HuH-7 (cell line): ENCODE data around the gene DMXL1.
"Not testable (repeated sequence)": the region's sequence is repeated elsewhere in the genome, so short reads cannot be mapped to it uniquely, and the experiment has no call there.

ENCODE experiments used
- DNase-seq: peaks from one replicate; pipeline ENCODE4 v3.0.0; 2011; ENCODE audit warnings: low spot score

Gene DMXL1

GRCh38 chr5:119071561-119071995 is 691 bp downstream of the DMXL1 start:
- DNase-seq: no peak

GRCh38 chr5:119072496-119072895 is 1.6 kb downstream of the DMXL1 start:
- no peak for DNase-seq

- DNase-seq: not testable (repeated sequence)
Observed at GRCh38 chr5:119073746-119074337, 3.0 kb downstream of the DMXL1 start.

- DNase-seq: no peak
Observed at GRCh38 chr5:119074419-119074818, 3.5 kb downstream of the DMXL1 start.

- not testable (repeated sequence) for DNase-seq
Observed at GRCh38 chr5:119075269-119075668, 4.4 kb downstream of the DMXL1 start.

- DNase-seq: no peak
Observed at GRCh38 chr5:119076080-119076479, 5.2 kb downstream of the DMXL1 start.

- DNase-seq: no peak
Observed at GRCh38 chr5:119077444-119077843, 6.6 kb downstream of the DMXL1 start.

- no peak for DNase-seq
Observed at GRCh38 chr5:119078071-119078846, 7.4 kb downstream of the DMXL1 start.

GRCh38 chr5:119078861-119079260 is 8.0 kb downstream of the DMXL1 start:
- no peak for DNase-seq

- DNase-seq: no peak
Observed at GRCh38 chr5:119079318-119079921, 8.5 kb downstream of the DMXL1 start.

GRCh38 chr5:119080936-119081335 is 10.0 kb downstream of the DMXL1 start:
- DNase-seq: no peak

GRCh38 chr5:119082691-119083090 is 11.8 kb downstream of the DMXL1 start:
- DNase-seq: no peak

GRCh38 chr5:119083679-119084078 is 12.8 kb downstream of the DMXL1 start:
- no peak for DNase-seq

GRCh38 chr5:119088438-119088837 is 17.6 kb downstream of the DMXL1 start:
- DNase-seq: no peak

- DNase-seq: no peak
Observed at GRCh38 chr5:119095611-119096010, 24.7 kb downstream of the DMXL1 start.

GRCh38 chr5:119105971-119106370 is 35.1 kb downstream of the DMXL1 start:
- no peak for DNase-seq

- no peak for DNase-seq
Observed at GRCh38 chr5:119112151-119112550, 41.3 kb downstream of the DMXL1 start.

GRCh38 chr5:119117237-119117636 is 46.4 kb downstream of the DMXL1 start:
- no peak for DNase-seq

- no peak for DNase-seq
Observed at GRCh38 chr5:119118000-119118399, 47.1 kb downstream of the DMXL1 start.

GRCh38 chr5:119120893-119121292 is 50.0 kb downstream of the DMXL1 start:
- no peak for DNase-seq

GRCh38 chr5:119122474-119122873 is 51.6 kb downstream of the DMXL1 start:
- not testable (repeated sequence) for DNase-seq

GRCh38 chr5:119123280-119123679 is 52.4 kb downstream of the DMXL1 start:
- DNase-seq: no peak

- DNase-seq: no peak
Observed at GRCh38 chr5:119129770-119130169, 58.9 kb downstream of the DMXL1 start.
